ENCODE results near the gene FKBP11. TPM values are rescaled to one million over a fixed set of nuclear protein-coding genes. Genes with fewer than 3 reads are reported as not detected.

FKBP11 gene
- total RNA-seq, 1 donor from 2014 or later: 12.4 TPM

- peaks cover 3% of the 10 kb centered on the region for H3K36me3 ChIP-seq (ENCODE audit: control insufficient read depth, insufficient read depth, low read length)
- no peak for FAIRE-seq
- no peak overlapping the region for H3K4me3 ChIP-seq (ENCODE audit: low read depth, low read length)
- TF ChIP-seq, protein P1, sequence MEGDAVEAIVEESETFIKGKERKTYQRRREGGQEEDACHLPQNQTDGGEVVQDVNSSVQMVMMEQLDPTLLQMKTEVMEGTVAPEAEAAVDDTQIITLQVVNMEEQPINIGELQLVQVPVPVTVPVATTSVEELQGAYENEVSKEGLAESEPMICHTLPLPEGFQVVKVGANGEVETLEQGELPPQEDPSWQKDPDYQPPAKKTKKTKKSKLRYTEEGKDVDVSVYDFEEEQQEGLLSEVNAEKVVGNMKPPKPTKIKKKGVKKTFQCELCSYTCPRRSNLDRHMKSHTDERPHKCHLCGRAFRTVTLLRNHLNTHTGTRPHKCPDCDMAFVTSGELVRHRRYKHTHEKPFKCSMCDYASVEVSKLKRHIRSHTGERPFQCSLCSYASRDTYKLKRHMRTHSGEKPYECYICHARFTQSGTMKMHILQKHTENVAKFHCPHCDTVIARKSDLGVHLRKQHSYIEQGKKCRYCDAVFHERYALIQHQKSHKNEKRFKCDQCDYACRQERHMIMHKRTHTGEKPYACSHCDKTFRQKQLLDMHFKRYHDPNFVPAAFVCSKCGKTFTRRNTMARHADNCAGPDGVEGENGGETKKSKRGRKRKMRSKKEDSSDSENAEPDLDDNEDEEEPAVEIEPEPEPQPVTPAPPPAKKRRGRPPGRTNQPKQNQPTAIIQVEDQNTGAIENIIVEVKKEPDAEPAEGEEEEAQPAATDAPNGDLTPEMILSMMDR (IDR thresholded peaks at IDR 0.05; ENCODE audit: insufficient read depth, low read length, severe bottlenecking): no peak
- DNase-seq (ENCODE audit: low read depth): no peak
- H3K27me3 ChIP-seq (ENCODE audit: control insufficient read depth, insufficient read depth, low read length): no peaks in the 10 kb centered on the region
Measured at GRCh38 chr12:48947727-48948126, 22.4 kb upstream of the FKBP11 start.

- Histone ChIP-seq H3K27me3 (ENCODE audit: control insufficient read depth, insufficient read depth, low read length) (no peaks in the 10 kb centered on the region), H3K4me3 (ENCODE audit: low read depth, low read length) (no peak overlapping the region), H3K36me3 (ENCODE audit: control insufficient read depth, insufficient read depth, low read length) (peaks cover 3% of the 10 kb centered on the region)
- TF ChIP-seq, protein P1 (IDR thresholded peaks at IDR 0.05; ENCODE audit: insufficient read depth, low read length, severe bottlenecking): no peak
- no peak for DNase-seq (ENCODE audit: low read depth)
- no peak for FAIRE-seq
Measured at GRCh38 chr12:48946943-48947342, 21.7 kb upstream of the FKBP11 start.

DNA sequence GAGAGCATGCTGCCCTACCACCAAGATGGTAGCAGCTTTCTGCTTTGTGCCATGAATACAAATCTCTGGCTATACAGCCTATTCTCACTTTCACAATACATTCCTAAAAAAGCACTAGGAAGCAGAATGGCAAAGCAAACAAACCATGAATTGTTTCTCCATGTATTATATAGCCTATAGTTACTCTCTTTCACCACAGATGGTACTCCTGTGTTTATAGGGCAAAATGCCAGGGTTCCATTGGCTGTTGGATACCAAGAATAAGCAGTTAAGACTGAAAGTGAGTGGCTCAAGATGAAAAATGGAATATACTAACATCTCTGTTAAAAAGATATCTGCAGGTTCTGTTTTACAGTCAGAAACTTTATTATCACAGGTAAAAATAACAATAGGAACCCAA, 20.9 kb upstream of the FKBP11 start:
- Histone ChIP-seq H3K36me3 (ENCODE audit: control insufficient read depth, insufficient read depth, low read length) (peaks cover 3% of the 10 kb centered on the region), H3K27me3 (ENCODE audit: control insufficient read depth, insufficient read depth, low read length) (no peaks in the 10 kb centered on the region), H3K4me3 (ENCODE audit: low read depth, low read length) (no peak overlapping the region)
- FAIRE-seq: no peak
- DNase-seq (ENCODE audit: low read depth): no peak
- TF ChIP-seq, protein P1 (IDR thresholded peaks at IDR 0.05; ENCODE audit: insufficient read depth, low read length, severe bottlenecking): no peak

DNA sequence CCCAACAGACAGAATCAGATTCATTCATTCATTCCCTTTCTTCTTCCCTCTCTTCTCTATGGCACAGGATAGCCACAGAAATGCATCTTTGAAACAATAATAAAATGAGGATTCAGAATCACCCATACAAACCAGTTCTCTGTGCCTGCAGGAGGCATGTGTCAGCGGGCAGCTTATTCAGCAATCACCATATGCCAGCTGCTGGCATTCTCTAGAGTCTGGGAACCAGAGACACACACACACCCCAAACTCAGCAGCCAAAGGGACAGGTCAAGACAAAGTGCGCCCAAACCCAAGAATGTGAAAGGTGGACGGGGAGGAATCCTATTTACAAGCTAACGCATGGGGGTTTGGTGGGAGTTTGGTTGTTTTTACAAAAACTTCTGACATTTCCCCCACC, 17.9 kb upstream of the FKBP11 start:
- H3K4me3 ChIP-seq (ENCODE audit: low read depth, low read length): no peak overlapping the region
- no peaks in the 10 kb centered on the region for H3K27me3 ChIP-seq (ENCODE audit: control insufficient read depth, insufficient read depth, low read length)
- FAIRE-seq (no peak), DNase-seq (ENCODE audit: low read depth) (no peak)
- TF ChIP-seq, protein P1 (IDR thresholded peaks at IDR 0.05; ENCODE audit: insufficient read depth, low read length, severe bottlenecking): no peak
- peaks cover 18% of the 10 kb centered on the region for H3K36me3 ChIP-seq (ENCODE audit: control insufficient read depth, insufficient read depth, low read length)

- DNase-seq (ENCODE audit: low read depth) (no peak), FAIRE-seq (peak; percentile 36)
- Histone ChIP-seq H3K4me3 (ENCODE audit: low read depth, low read length) (no peak overlapping the region), H3K27me3 (ENCODE audit: control insufficient read depth, insufficient read depth, low read length) (no peaks in the 10 kb centered on the region), H3K36me3 (ENCODE audit: control insufficient read depth, insufficient read depth, low read length) (peaks cover 22% of the 10 kb centered on the region)
- TF ChIP-seq, protein P1 (IDR thresholded peaks at IDR 0.05; ENCODE audit: insufficient read depth, low read length, severe bottlenecking): no peak
Measured at GRCh38 chr12:48940181-48940580, 14.9 kb upstream of the FKBP11 start.

- Histone ChIP-seq H3K4me3 (ENCODE audit: low read depth, low read length) (no peak overlapping the region), H3K27me3 (ENCODE audit: control insufficient read depth, insufficient read depth, low read length) (no peaks in the 10 kb centered on the region), H3K36me3 (ENCODE audit: control insufficient read depth, insufficient read depth, low read length) (peaks cover 22% of the 10 kb centered on the region)
- FAIRE-seq: no peak
- TF ChIP-seq, protein P1 (IDR thresholded peaks at IDR 0.05; ENCODE audit: insufficient read depth, low read length, severe bottlenecking): no peak
- no peak for DNase-seq (ENCODE audit: low read depth)
Measured at GRCh38 chr12:48938805-48939204, 13.5 kb upstream of the FKBP11 start.
